CD14-positive monocyte (primary cell): ENCODE data around the gene EZH2. TPM values are rescaled to one million over a fixed set of nuclear protein-coding genes. Genes with fewer than 3 reads are reported as not detected.

Experiments
- DNase-seq, 3 donors: peaks; one replicate each; pipeline ENCODE4 v3.0.0-alpha.2; 2011 to 2022
- H2AFZ ChIP-seq: 2 replicates; pipeline ENCODE4 v1.6.0; 2012; ENCODE audit warnings: mild to moderate bottlenecking, low read depth, low read length, inconsistent platforms; ENCODE audit not compliant: insufficient read depth, poor library complexity, severe bottlenecking
- H3K27ac ChIP-seq, 2 donors: 1 replicate in 1 of 2; 2 replicates in 1 of 2; pipeline ENCODE4 v1.5.1; 2012 to 2013; ENCODE audit warnings: low read length in 2 of 2, control low read depth in 1 of 2, inconsistent platforms in 1 of 2, low read depth in 1 of 2, mild to moderate bottlenecking in 1 of 2
- H3K27me3 ChIP-seq, 2 donors: one replicate each; pipeline versions ENCODE4 v1.6.0 to v1.6.1; 2011 to 2013; ENCODE audit warnings: low read length in 2 of 2; ENCODE audit not compliant: control insufficient read depth in 2 of 2, insufficient read depth in 2 of 2
- H3K36me3 ChIP-seq, 2 donors: replicated peaks in 1 of 2; 1 replicate in 1 of 2; 2 replicates in 1 of 2; pipeline versions ENCODE4 v1.5.1 to v1.6.1; 2012 to 2013; ENCODE audit warnings: low read length in 2 of 2, control low read depth in 1 of 2, inconsistent platforms in 1 of 2, mild to moderate bottlenecking in 1 of 2; ENCODE audit not compliant: insufficient read depth in 2 of 2, control insufficient read depth in 1 of 2
- H3K4me1 ChIP-seq, 2 donors: 1 replicate in 1 of 2; 2 replicates in 1 of 2; pipeline versions ENCODE4 v1.5.1 to v1.6.1; 2012 to 2013; ENCODE audit warnings: low read length in 2 of 2, control low read depth in 1 of 2, inconsistent platforms in 1 of 2, mild to moderate bottlenecking in 1 of 2, moderate library complexity in 1 of 2; ENCODE audit not compliant: insufficient read depth in 2 of 2, control insufficient read depth in 1 of 2
- H3K4me2 ChIP-seq: replicated peaks from 2 replicates; pipeline ENCODE3; 2012; ENCODE audit warnings: low read length, moderate library complexity, mild to moderate bottlenecking; ENCODE audit not compliant: poor library complexity, severe bottlenecking; ENCODE audit errors: extremely low read depth
- H3K4me3 ChIP-seq, 3 experiments: fragments of 200-600 bp in 1 of 3; sonication (generic) in 1 of 3; replicated peaks in 1 of 3; 1 replicate in 2 of 3; 2 replicates in 1 of 3; pipeline ENCODE4 v1.5.1; 2011 to 2013; ENCODE audit warnings: low read length in 3 of 3, mild to moderate bottlenecking in 3 of 3, control low read depth in 2 of 3, low read depth in 2 of 3, inconsistent platforms in 1 of 3, moderate library complexity in 1 of 3
- H3K79me2 ChIP-seq: 2 replicates; pipeline ENCODE4 v1.6.0; 2012; ENCODE audit warnings: mild to moderate bottlenecking, control low read depth, inconsistent platforms, low read length, moderate library complexity; ENCODE audit not compliant: insufficient read depth
- H3K9ac ChIP-seq: 2 replicates; pipeline ENCODE4 v1.6.0; 2017; ENCODE audit warnings: low read length, mild to moderate bottlenecking; ENCODE audit not compliant: insufficient read depth, poor library complexity, severe bottlenecking
- H3K9me3 ChIP-seq, 2 donors: replicated peaks in 1 of 2; 1 replicate in 1 of 2; 2 replicates in 1 of 2; pipeline versions ENCODE4 v1.5.1 to v1.6.1; 2012 to 2013; ENCODE audit warnings: low read length in 2 of 2, control low read depth in 1 of 2; ENCODE audit not compliant: control insufficient read depth in 1 of 2, insufficient read depth in 1 of 2
- H4K20me1 ChIP-seq: 2 replicates; pipeline ENCODE4 v1.6.0; 2012; ENCODE audit warnings: mild to moderate bottlenecking, low read length, control low read depth, moderate library complexity; ENCODE audit not compliant: insufficient read depth
- H3K27ac Mint-ChIP-seq, 7 donors: one replicate each; pipeline ENCODE4 v1.8.0; 2020; ENCODE audit warnings: mild to moderate bottlenecking in 7 of 7, mixed read lengths in 7 of 7, moderate library complexity in 6 of 7, inconsistent platforms in 2 of 7
- H3K27me3 Mint-ChIP-seq, 3 donors: one replicate each; pipeline ENCODE4 v1.8.0; 2021 to 2022; ENCODE audit warnings: low read depth in 3 of 3, mild to moderate bottlenecking in 3 of 3, mixed read lengths in 3 of 3, moderate library complexity in 3 of 3, inconsistent platforms in 1 of 3
- H3K36me3 Mint-ChIP-seq, 2 donors: one replicate each; pipeline ENCODE4 v1.8.0; 2020; ENCODE audit warnings: mixed read lengths in 2 of 2, inconsistent platforms in 1 of 2, mild to moderate bottlenecking in 1 of 2
- H3K4me1 Mint-ChIP-seq: one replicate; pipeline ENCODE4 v1.8.0; 2020; ENCODE audit warnings: mild to moderate bottlenecking, mixed read lengths
- H3K4me3 Mint-ChIP-seq, 2 donors: one replicate each; pipeline ENCODE4 v1.8.0; 2020; ENCODE audit warnings: mild to moderate bottlenecking in 2 of 2, mixed read lengths in 2 of 2, moderate library complexity in 1 of 2
- H3K9me3 Mint-ChIP-seq, 7 donors: one replicate each; pipeline ENCODE4 v1.8.0; 2020 to 2022; ENCODE audit warnings: mixed read lengths in 7 of 7, mild to moderate bottlenecking in 6 of 7, moderate library complexity in 6 of 7, inconsistent platforms in 2 of 7
- CTCF ChIP-seq: fragments of 200-600 bp; IDR thresholded peaks from one replicate; pipeline ENCODE4 v1.8.0; 2022; ENCODE audit warnings: antibody characterized with exemption, mild to moderate bottlenecking
- WGBS: methylation state at CpG from one replicate; pipeline ENCODE4 v1.1.5; 2013; ENCODE audit warnings: missing lambda C conversion rate; ENCODE audit not compliant: insufficient coverage; 5-methylcytosine and 5-hydroxymethylcytosine counted together
- intact Hi-C, 2 donors: fragments of 100-400 bp; cut with micrococcal nuclease; formaldehyde crosslinking; loops; one replicate each; pipeline versions ENCODE4 v1.15.0 to v1.15.1; 2023
- polyA plus RNA-seq, 3 donors: library from polyadenylated mRNA; depleted of rRNA in 1 of 3; unstranded in 2 of 3; stranded (reverse) in 1 of 3; fragments of 300-500 nt in 2 of 3; fragments of >200 nt in 1 of 3; fragmentation: Illumina TruSeq in 2 of 3; gene quantifications; 1 replicate in 2 of 3; 2 replicates in 1 of 3; pipeline ENCODE4 v1.2.3, GENCODE V29; 2012 to 2021

EZH2 gene
- polyA plus RNA-seq, 3 donors: 1.3 to 6.1 (median 1.6) TPM

GRCh38 chr7:148882192-148882591, 1.9 kb downstream of the EZH2 start:
- no peak overlapping the region for H3K27ac ChIP-seq
- H3K9me3 ChIP-seq: no peaks in the 10 kb centered on the region

DNA sequence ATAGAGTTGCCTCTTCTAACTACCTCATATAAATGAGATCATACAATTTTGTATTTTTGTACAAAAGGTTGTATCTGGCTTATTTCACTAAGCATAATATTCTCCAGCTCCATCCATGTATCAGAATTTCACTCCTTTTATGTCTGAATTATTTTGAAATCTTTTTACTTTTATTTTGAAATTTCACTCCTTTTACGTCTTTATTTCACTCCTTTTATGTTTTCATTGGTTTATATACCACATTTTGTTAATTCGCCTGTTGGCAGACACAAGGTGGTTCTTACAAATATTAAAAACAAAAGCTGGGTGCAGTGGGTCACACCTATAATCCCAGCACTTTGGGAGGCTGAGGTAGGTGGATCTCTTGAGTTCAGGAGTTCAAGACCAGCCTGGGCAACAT, 5.8 kb downstream of the EZH2 start:
- Histone ChIP-seq H3K4me2 (no peak overlapping the region), H4K20me1 (no peaks in the 10 kb centered on the region), H3K9ac (no peak overlapping the region), H3K4me1 (peaks cover 7 to 16% of the 10 kb centered on the region in 2 donors), H3K4me3 (no peak overlapping the region), H3K9me3 (no peaks in the 10 kb centered on the region), H3K79me2 (peaks cover 100% of the 10 kb centered on the region), H3K27ac (no peak overlapping the region), H3K36me3 (no peaks in the 10 kb centered on the region), H2AFZ (no peak overlapping the region), H3K27me3 (no peaks in the 10 kb centered on the region)
- H3K4me3 Mint-ChIP-seq: no peak overlapping the region
- intact Hi-C loops: no loop called here
- peaks cover 32% of the 10 kb centered on the region for H3K4me1 Mint-ChIP-seq
- H3K27me3 Mint-ChIP-seq: peaks cover 0 to 2% (median 0%) of the 10 kb centered on the region in 3 donors
- no peaks in the 10 kb centered on the region for H3K36me3 Mint-ChIP-seq
- WGBS: 80% methylated on average over 1 of the region's 2 CpGs
- DNase-seq: no peak
- H3K9me3 Mint-ChIP-seq: no peaks in the 10 kb centered on the region
- no peak for TF ChIP-seq CTCF
- H3K27ac Mint-ChIP-seq: peak overlapping the region in 2 of 7 donors; percentile 15 to 40

More at GRCh38 chr7:148882192-148882591, 1.9 kb downstream of the EZH2 start:
- peaks cover 71% of the 10 kb centered on the region for H3K79me2 ChIP-seq
- H4K20me1 ChIP-seq: no peaks in the 10 kb centered on the region
- peak overlapping the region; percentile 91 for H3K4me2 ChIP-seq
- peaks cover 12 to 24% of the 10 kb centered on the region in 2 donors for H3K4me1 ChIP-seq
- Mint-ChIP-seq H3K4me1 (peaks cover 25% of the 10 kb centered on the region), H3K36me3 (no peaks in the 10 kb centered on the region), H3K27me3 (peaks cover 0 to 2% (median 0%) of the 10 kb centered on the region in 3 donors), H3K9me3 (no peaks in the 10 kb centered on the region), H3K27ac (no peak overlapping the region), H3K4me3 (no peak overlapping the region)
- peak overlapping the region in 1 of 3 experiments; percentile 93 for H3K4me3 ChIP-seq
- intact Hi-C loops: loop anchor here (5.0 to 10.0 kb wide), 4 partner anchors 60 to 245 kb away; partner anchors contain the start of genes ZNF425 (in 2 of the 2) and PDIA4 (in 1 of the 2)
- no peak for TF ChIP-seq CTCF
- DNase-seq: no peak
- no CpG with 5 or more reads among the region's 5 CpGs for WGBS
- no peaks in the 10 kb centered on the region for H3K27me3 ChIP-seq
- H3K36me3 ChIP-seq: no peaks in the 10 kb centered on the region
- no peak overlapping the region for H2AFZ ChIP-seq
- H3K9ac ChIP-seq: no peak overlapping the region
